ENCODE measurements around the gene CAPN5. TPM values are rescaled to one million over a fixed set of nuclear protein-coding genes. Genes with fewer than 3 reads are reported as not detected.

The CAPN5 gene
- total and polyA plus RNA-seq, 4 donors, result 6.5 to 25.8 (median 18.2) TPM

DNA sequence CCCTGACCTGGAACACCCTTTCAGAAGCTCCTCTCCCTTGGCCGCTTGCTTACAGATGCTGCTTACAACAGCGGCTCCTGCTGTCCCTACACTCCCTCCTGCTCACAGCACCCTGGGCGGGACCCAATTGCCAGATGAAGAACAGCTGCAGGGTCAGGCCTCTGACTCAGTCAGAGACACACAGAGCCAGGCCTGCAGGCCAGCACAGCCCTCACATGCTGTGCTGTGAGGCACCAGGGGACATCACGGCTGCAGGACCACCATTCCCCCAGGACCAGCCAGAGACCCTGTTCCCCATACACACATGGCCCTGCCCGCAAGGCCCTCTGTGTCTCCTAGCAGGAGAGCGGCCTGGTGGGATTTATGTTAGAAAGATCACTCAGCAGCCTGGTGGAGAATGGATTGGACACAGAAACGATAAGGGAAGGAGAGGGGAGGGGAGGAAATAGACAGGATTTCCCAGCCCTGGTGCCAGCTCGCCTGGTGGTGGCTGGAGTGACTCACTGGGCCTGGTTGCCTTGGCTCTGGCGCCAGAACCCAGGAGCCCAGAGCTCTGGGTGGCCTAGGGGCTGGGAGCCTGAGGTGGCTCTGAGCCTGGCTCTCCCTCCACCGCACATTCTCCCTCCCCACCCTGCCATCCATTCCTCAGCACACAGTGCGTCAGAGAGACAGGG is 6.7 kb downstream of the CAPN5 start:
- Histone ChIP-seq H3K4me1 (ENCODE audit: control insufficient read depth in 4 of 4, insufficient read depth in 4 of 4, low read length in 3 of 4) (peaks cover 7 to 56% (median 35%) of the 10 kb centered on the region in 4 donors), H3K4me3 (ENCODE audit: low read depth in 1 of 3, low read length in 3 of 3) (no peak overlapping the region), H3K27ac (ENCODE audit: low read depth in 1 of 2, low read length in 2 of 2) (peak overlapping the region; percentile 65), H3K9ac (ENCODE audit: low read depth in 1 of 2, low read length in 2 of 2) (no peak overlapping the region), H3K27me3 (ENCODE audit: control insufficient read depth in 4 of 4, insufficient read depth in 4 of 4, low read length in 3 of 4) (no peaks in the 10 kb centered on the region), H3K36me3 (ENCODE audit: control insufficient read depth in 4 of 4, insufficient read depth in 3 of 4, low read depth in 1 of 4, low read length in 3 of 4) (no peaks in the 10 kb centered on the region), H3K9me3 (ENCODE audit: control insufficient read depth in 4 of 4, low read length in 3 of 4) (no peaks in the 10 kb centered on the region)
- TF ChIP-seq CTCF (IDR thresholded peaks at IDR 0.05; ENCODE audit: low read depth, low read length, missing input control), result peak; percentile 22
- TF ChIP-seq JUND (IDR thresholded peaks at IDR 0.05), result peak in 1 of 2 donors; percentile 28
- no peak for TF ChIP-seq SP1 (IDR thresholded peaks at IDR 0.05)
- peak; percentile 78 for TF ChIP-seq NR2F2 (IDR thresholded peaks at IDR 0.05)
- TF ChIP-seq YY1 (IDR thresholded peaks at IDR 0.05), result no peak
- TF ChIP-seq, protein P1, sequence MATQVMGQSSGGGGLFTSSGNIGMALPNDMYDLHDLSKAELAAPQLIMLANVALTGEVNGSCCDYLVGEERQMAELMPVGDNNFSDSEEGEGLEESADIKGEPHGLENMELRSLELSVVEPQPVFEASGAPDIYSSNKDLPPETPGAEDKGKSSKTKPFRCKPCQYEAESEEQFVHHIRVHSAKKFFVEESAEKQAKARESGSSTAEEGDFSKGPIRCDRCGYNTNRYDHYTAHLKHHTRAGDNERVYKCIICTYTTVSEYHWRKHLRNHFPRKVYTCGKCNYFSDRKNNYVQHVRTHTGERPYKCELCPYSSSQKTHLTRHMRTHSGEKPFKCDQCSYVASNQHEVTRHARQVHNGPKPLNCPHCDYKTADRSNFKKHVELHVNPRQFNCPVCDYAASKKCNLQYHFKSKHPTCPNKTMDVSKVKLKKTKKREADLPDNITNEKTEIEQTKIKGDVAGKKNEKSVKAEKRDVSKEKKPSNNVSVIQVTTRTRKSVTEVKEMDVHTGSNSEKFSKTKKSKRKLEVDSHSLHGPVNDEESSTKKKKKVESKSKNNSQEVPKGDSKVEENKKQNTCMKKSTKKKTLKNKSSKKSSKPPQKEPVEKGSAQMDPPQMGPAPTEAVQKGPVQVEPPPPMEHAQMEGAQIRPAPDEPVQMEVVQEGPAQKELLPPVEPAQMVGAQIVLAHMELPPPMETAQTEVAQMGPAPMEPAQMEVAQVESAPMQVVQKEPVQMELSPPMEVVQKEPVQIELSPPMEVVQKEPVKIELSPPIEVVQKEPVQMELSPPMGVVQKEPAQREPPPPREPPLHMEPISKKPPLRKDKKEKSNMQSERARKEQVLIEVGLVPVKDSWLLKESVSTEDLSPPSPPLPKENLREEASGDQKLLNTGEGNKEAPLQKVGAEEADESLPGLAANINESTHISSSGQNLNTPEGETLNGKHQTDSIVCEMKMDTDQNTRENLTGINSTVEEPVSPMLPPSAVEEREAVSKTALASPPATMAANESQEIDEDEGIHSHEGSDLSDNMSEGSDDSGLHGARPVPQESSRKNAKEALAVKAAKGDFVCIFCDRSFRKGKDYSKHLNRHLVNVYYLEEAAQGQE (IDR thresholded peaks at IDR 0.05), result no peak
- TF ChIP-seq EGR1 (IDR thresholded peaks at IDR 0.05; ENCODE audit: low read depth in 2 of 2), result no peak
- TF ChIP-seq MAX (IDR thresholded peaks at IDR 0.05), result no peak
- TF ChIP-seq GABPA (IDR thresholded peaks at IDR 0.05 in 1 of 2, conservative IDR thresholded peaks at IDR 0.05 in 1 of 2), result no peak
- TF ChIP-seq, protein P2, sequence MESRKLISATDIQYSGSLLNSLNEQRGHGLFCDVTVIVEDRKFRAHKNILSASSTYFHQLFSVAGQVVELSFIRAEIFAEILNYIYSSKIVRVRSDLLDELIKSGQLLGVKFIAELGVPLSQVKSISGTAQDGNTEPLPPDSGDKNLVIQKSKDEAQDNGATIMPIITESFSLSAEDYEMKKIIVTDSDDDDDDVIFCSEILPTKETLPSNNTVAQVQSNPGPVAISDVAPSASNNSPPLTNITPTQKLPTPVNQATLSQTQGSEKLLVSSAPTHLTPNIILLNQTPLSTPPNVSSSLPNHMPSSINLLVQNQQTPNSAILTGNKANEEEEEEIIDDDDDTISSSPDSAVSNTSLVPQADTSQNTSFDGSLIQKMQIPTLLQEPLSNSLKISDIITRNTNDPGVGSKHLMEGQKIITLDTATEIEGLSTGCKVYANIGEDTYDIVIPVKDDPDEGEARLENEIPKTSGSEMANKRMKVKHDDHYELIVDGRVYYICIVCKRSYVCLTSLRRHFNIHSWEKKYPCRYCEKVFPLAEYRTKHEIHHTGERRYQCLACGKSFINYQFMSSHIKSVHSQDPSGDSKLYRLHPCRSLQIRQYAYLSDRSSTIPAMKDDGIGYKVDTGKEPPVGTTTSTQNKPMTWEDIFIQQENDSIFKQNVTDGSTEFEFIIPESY (IDR thresholded peaks at IDR 0.05), result no peak
- TF ChIP-seq TAF1 (conservative IDR thresholded peaks at IDR 0.05), result no peak
- peak in 1 of 2 donors; percentile 29 for TF ChIP-seq RAD21 (IDR thresholded peaks at IDR 0.05)
- no peak for TF ChIP-seq FOXA2 (IDR thresholded peaks at IDR 0.05)
- TF ChIP-seq HNF4A (conservative IDR thresholded peaks at IDR 0.05), result no peak
- TF ChIP-seq ATF3 (IDR thresholded peaks at IDR 0.05), result no peak
- no peak for TF ChIP-seq HNF4G (IDR thresholded peaks at IDR 0.05)
- TF ChIP-seq FOXA1 (IDR thresholded peaks at IDR 0.05), result no peak
- peak in 1 of 2 donors; percentile 19 for TF ChIP-seq RXRA (IDR thresholded peaks at IDR 0.05)
- no peak for DNase-seq (ENCODE audit: low spot score)
- 67% methylated on average over 11 of the region's 11 CpGs for WGBS

Measured in liver (tissue), 9 donors.